Measurements from ENCODE around the gene KMT2A. TPM values are rescaled to one million over a fixed set of nuclear protein-coding genes. Genes with fewer than 3 reads are reported as not detected.

Gene KMT2A
- total and polyA plus RNA-seq, 10 of the 15 experiments (the other 5 are each of a cell fraction or from before 2014, with no cell fraction given), result 6.1 to 56.9 (median 25.4) TPM

DNA sequence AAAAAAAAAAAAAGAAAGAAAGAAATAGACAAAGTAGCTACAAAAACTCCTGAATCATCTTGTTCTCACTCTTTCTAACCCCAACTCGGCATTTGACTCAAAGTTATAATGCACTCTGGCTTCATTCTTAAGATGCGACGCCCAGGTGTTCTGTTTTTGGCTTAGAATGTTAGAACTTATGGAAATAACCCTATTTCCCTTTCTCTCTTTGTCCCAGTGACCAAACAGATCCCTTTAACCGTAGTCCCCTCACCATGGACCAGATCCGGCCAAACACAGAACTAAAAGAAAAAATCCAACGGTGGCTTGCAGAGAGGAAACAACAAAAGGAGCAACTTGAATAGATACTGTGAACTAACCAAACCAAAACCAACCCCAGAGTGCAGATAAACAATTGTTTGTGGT is 40.2 kb upstream of the KMT2A start:
- Histone ChIP-seq H3K4me2 (ENCODE audit: control insufficient read depth, insufficient read depth) (no peak overlapping the region), H4K20me1 (ENCODE audit: control insufficient read depth, insufficient read depth) (no peaks in the 10 kb centered on the region), H3K9me3 (replicated peaks; ENCODE audit: control insufficient read depth, insufficient read depth, low read length) (no peaks in the 10 kb centered on the region), H3K27ac (ENCODE audit: control insufficient read depth, insufficient read depth) (no peak overlapping the region), H3K27me3 (replicated peaks in 1 of 2; ENCODE audit: control insufficient read depth in 2 of 2, insufficient read depth in 2 of 2, low read length in 1 of 2) (no peaks in the 10 kb centered on the region), H3K4me1 (ENCODE audit: control insufficient read depth, insufficient read depth, low read length) (peaks cover 10% of the 10 kb centered on the region; the same call in 1 of the 2 replicates), H3K36me3 (ENCODE audit: control insufficient read depth in 2 of 2, insufficient read depth in 2 of 2, low read length in 1 of 2) (peaks cover 7 to 30% of the 10 kb centered on the region in 2 experiments), H3K9ac (ENCODE audit: control insufficient read depth, insufficient read depth, low read length) (no peak overlapping the region), H2AFZ (ENCODE audit: control insufficient read depth, low read depth, low read length) (no peak overlapping the region), H3K4me3 (no peak overlapping the region), H3K79me2 (ENCODE audit: control insufficient read depth, insufficient read depth, low read length) (peaks cover 7% of the 10 kb centered on the region)
- in situ Hi-C loops (cut with MboI), result loop anchor here (25.0 kb wide), 1 partner anchor 91 kb away; no protein-coding TSS in a partner anchor
- no peak for TF ChIP-seq NBN (IDR thresholded peaks at IDR 0.05)
- no peak for TF ChIP-seq BMI1 (IDR thresholded peaks at IDR 0.05; ENCODE audit: borderline replicate concordance)
- TF ChIP-seq RFX5 (IDR thresholded peaks at IDR 0.05; ENCODE audit: low read depth, low read length), result no peak
- no peak for TF ChIP-seq SMC3 (IDR thresholded peaks at IDR 0.05; ENCODE audit: borderline replicate concordance, low read length)
- TF ChIP-seq BRCA1 (IDR thresholded peaks at IDR 0.05; ENCODE audit: low read depth, low read length), result no peak
- no peak for TF ChIP-seq ZNF592 (IDR thresholded peaks at IDR 0.05)
- TF ChIP-seq GABPA (IDR thresholded peaks at IDR 0.05; ENCODE audit: low read depth), result no peak
- no peak for TF ChIP-seq CBX3 (IDR thresholded peaks at IDR 0.05; ENCODE audit: borderline replicate concordance, low read depth)
- intact Hi-C loops (cut with micrococcal nuclease; ENCODE audit: unreplicated experiment), result no loop called here
- FAIRE-seq (no peak), ATAC-seq (no peak), DNase-seq (ENCODE audit: low read depth, low spot score) (no peak)
- BruUV-seq (replicated peaks), result no TSS peak
- ChIA-PET POLR2A (no interaction called here), CTCF (no interaction called here), RAD21 (ENCODE audit: unreplicated experiment) (no interaction called here), SMC1A (ENCODE audit: uncharacterized antibody, unreplicated experiment) (no interaction called here)
- 56% methylated on average over 6 of the region's 6 CpGs for WGBS (ENCODE audit: insufficient coverage, insufficient replicate concordance, low lambda C conversion rate, missing lambda C conversion rate)
